Heart right ventricle (tissue), 16 donors: ENCODE measurements around the gene COL17A1. TPM values are rescaled to one million over a fixed set of nuclear protein-coding genes. Genes with fewer than 3 reads are reported as not detected.

Experiments
- ATAC-seq, 8 donors: fragments of 200-7000 bp; cut with Tn5 transposase; one replicate each; pipeline ENCODE4 v1.9.1; 2020; ENCODE audit warnings: mild to moderate bottlenecking in 8 of 8, moderate library complexity in 8 of 8, moderate number of reproducible peaks in 1 of 8
- DNase-seq, 2 donors: peaks; one replicate each; pipeline ENCODE4 v3.0.0-alpha.2; 2020
- H3K27ac ChIP-seq, 10 donors: fragments of 200-600 bp; sonication (generic) in 2 of 10; one replicate each; pipeline versions ENCODE4 v1.5.0 to v1.8.0; 2020 to 2022; ENCODE audit warnings: mild to moderate bottlenecking in 3 of 10
- H3K27me3 ChIP-seq, 7 donors: fragments of 200-600 bp; one replicate each; pipeline ENCODE4 v1.8.0; 2021 to 2022; ENCODE audit warnings: mild to moderate bottlenecking in 2 of 7
- H3K36me3 ChIP-seq, 9 donors: fragments of 200-600 bp; sonication (generic) in 1 of 9; one replicate each; pipeline versions ENCODE4 v1.5.0 to v1.8.0; 2020 to 2022; ENCODE audit warnings: mild to moderate bottlenecking in 2 of 9
- H3K4me1 ChIP-seq, 9 donors: fragments of 200-600 bp; sonication (generic) in 1 of 9; one replicate each; pipeline versions ENCODE4 v1.5.0 to v1.8.0; 2020 to 2022; ENCODE audit warnings: mild to moderate bottlenecking in 4 of 9
- H3K4me3 ChIP-seq, 10 donors: fragments of 200-600 bp; sonication (generic) in 2 of 10; one replicate each; pipeline versions ENCODE4 v1.5.0 to v1.8.0; 2020 to 2022; ENCODE audit warnings: mild to moderate bottlenecking in 7 of 10, moderate library complexity in 2 of 10
- H3K9me3 ChIP-seq, 11 donors: fragments of 200-600 bp in 10 of 11; sonication (generic) in 2 of 11; one replicate each; pipeline versions ENCODE4 v1.5.0 to v1.8.0; 2013 to 2022; ENCODE audit warnings: mild to moderate bottlenecking in 2 of 11, control low read depth in 1 of 11, moderate library complexity in 1 of 11
- WGBS, 2 donors: extraction: QIAGEN DNeasy Blood & Tissue Kit; methylation state at CpG; one replicate each; pipeline ENCODE4 v1.1.7; 2013; ENCODE audit warnings: inconsistent platforms in 1 of 2; 5-methylcytosine and 5-hydroxymethylcytosine counted together
- intact Hi-C, 10 donors: fragments of 100-400 bp; cut with DNase I; formaldehyde crosslinking; loops; one replicate each; pipeline versions ENCODE4 v1.11.1 to v1.14.2; 2022
- polyA plus RNA-seq, 2 donors: library from polyadenylated mRNA; stranded (reverse); fragments of 200-250 nt; gene quantifications; one replicate each; pipeline ENCODE4 v1.2.3, GENCODE V29; 2013
- total RNA-seq, 10 donors: library from RNA; stranded (reverse); fragmentation: NEBNext Ultra II Directional in 3 of 10; extraction: Animal tissue kit (Norgen Biotek cat#: 25700) in 3 of 10; gene quantifications; one replicate each; pipeline versions ENCODE4 v1.2.1 to v1.2.4, GENCODE V29; 2021 to 2023
- TF ChIP-seq, protein P1 (sequence below), 9 donors: fragments of 200-600 bp; sonication (generic) in 2 of 9; IDR thresholded peaks; one replicate each; pipeline versions ENCODE4 v1.5.0 to v1.8.0; 2021 to 2022; ENCODE audit warnings: antibody characterized with exemption in 9 of 9, mild to moderate bottlenecking in 5 of 9, moderate library complexity in 1 of 9
- donor health status: Arrhythmogenic right ventricular cardiomyopathy.
- donor health status: ischemic (EF 13 %, LVEDD 7.1; RV severe dilation, severe dysfunction).
- donor health status: healthy with polysubstance abuse.
- donor health status: DM: no; HTN: yes; CAD: no.
- donor health status: DM: no; HTN: no; CAD: no.
- donor health status: ischemic (EF 25% LVEDD 6.9; RV normal size, moderate dysfunction).
- donor health status: ischemic (EF 25% LVEDD 5.7; RV mildly dilated, moderate dysfunction).
- donor health status: healthy.
- donor health status: DM: yes; HTN: yes; CAD: no.
- donor health status: Ischemic cardiomyopathy.
- donor health status: ischemic (EF 35%, LVEDD 5.7; RV mildly dilated, moderate dysfunction).
- donor health status: nonischemic (EF 11% LVEDD 7.7; RV severe dilation, severe dysfunction).
- donor health status: DM: yes; HTN: yes; CAD: no.
- donor health status: PGD.
- donor health status: ischemic (EF 29% LVEDD 5.4; RV normal size, mild dysfunction).
- donor health status: nonischemic (EF 23%, LVEDD 6.1; RV moderate dilation, normal function).

Gene COL17A1
- total and polyA plus RNA-seq, 12 donors, result 0.10 to 0.39 (median 0.16) TPM; not detected in 6

DNA sequence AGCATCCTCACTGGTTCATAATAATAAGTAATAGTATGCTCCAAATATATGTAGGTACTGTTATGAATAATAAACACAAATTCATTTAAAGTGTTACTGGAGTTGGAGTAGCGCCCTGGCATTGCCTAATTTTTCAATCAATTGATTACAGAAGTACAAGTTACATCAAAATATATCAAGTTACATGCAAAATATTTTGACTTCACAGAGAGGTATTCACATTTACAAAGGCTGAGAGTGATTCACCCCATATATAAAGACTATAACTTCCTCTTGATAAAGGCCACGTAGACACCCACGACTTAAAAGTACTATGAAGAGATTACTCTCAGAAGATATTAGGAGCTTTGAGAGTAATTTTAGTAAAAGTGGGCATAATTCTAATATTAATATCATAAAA is 13.6 kb upstream of the COL17A1 start:
- DNase-seq (no peak), ATAC-seq (no peak)
- Histone ChIP-seq H3K36me3 (no peaks in the 10 kb centered on the region), H3K4me3 (no peak overlapping the region), H3K9me3 (peaks cover 0 to 9% (median 0%) of the 10 kb centered on the region in 11 donors), H3K4me1 (no peaks in the 10 kb centered on the region), H3K27me3 (no peaks in the 10 kb centered on the region), H3K27ac (no peak overlapping the region)
- intact Hi-C loops, result no loop called here
- TF ChIP-seq, protein P1, sequence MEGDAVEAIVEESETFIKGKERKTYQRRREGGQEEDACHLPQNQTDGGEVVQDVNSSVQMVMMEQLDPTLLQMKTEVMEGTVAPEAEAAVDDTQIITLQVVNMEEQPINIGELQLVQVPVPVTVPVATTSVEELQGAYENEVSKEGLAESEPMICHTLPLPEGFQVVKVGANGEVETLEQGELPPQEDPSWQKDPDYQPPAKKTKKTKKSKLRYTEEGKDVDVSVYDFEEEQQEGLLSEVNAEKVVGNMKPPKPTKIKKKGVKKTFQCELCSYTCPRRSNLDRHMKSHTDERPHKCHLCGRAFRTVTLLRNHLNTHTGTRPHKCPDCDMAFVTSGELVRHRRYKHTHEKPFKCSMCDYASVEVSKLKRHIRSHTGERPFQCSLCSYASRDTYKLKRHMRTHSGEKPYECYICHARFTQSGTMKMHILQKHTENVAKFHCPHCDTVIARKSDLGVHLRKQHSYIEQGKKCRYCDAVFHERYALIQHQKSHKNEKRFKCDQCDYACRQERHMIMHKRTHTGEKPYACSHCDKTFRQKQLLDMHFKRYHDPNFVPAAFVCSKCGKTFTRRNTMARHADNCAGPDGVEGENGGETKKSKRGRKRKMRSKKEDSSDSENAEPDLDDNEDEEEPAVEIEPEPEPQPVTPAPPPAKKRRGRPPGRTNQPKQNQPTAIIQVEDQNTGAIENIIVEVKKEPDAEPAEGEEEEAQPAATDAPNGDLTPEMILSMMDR (IDR thresholded peaks at IDR 0.05), result no peak
- 68 to 70% methylated on average over 3 of the region's 3 CpGs for WGBS, 2 donors

DNA sequence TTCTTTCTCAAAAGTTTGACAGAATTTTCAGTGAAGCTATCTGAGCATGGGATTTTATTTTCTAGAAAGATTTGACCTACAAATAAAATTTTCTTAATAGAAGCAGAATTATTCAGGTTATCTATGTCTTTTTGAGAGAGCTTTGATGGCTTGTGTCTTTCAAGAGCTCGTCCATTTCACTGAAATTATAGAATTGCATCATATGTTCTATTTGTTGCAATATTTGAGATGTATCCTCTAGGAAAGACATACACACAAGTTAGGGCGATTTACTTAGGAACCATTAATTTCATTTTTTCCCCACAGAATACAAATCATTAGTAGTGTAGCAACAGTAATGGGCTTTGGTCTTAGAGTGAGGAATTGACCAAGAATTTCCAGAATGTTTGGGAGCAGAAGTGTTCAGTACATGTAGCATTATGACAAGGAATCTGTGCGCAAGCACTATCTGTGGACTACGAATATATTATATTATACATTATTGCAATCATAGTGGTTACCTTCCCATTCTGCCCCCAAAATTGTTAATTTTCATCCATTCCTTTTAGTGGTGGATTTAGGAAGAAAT is 12.8 kb upstream of the COL17A1 start:
- H3K4me1 ChIP-seq, result no peaks in the 10 kb centered on the region
- H3K27me3 ChIP-seq, result no peaks in the 10 kb centered on the region
- peaks cover 0 to 16% (median 2%) of the 10 kb centered on the region in 11 donors for H3K9me3 ChIP-seq
- intact Hi-C loops, result no loop called here
- WGBS, 2 donors, result 94 to 95% methylated on average over 4 of the region's 4 CpGs
- no peaks in the 10 kb centered on the region for H3K36me3 ChIP-seq
- H3K27ac ChIP-seq, result no peak overlapping the region
- no peak overlapping the region for H3K4me3 ChIP-seq
- TF ChIP-seq, protein P1 (IDR thresholded peaks at IDR 0.05), result no peak
- no peak for ATAC-seq
- no peak for DNase-seq

DNA sequence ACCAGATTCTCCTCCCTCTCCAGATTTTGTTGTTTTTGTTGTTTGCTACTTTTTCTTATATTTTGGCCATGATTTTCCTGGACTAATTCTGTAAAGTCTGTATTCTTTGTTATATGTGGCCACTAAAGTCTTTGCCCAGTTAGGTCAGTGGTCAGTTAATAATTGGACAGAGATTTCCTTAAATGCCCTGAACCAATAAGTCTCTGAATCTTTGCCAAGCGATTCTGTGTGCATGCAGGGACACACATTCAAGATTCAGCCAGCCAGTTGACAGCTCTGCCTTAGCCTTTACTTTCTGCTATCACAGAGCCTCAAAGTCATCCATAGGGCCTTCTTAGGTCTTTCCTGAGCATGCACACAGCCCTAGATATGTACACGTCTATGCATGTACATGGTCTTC is 11.0 kb upstream of the COL17A1 start:
- TF ChIP-seq, protein P1 (IDR thresholded peaks at IDR 0.05), result no peak
- intact Hi-C loops, result no loop called here
- ATAC-seq, result no peak
- Histone ChIP-seq H3K9me3 (peaks cover 0 to 17% (median 2%) of the 10 kb centered on the region in 11 donors), H3K4me1 (no peaks in the 10 kb centered on the region), H3K27me3 (no peaks in the 10 kb centered on the region), H3K27ac (no peak overlapping the region), H3K4me3 (no peak overlapping the region), H3K36me3 (no peaks in the 10 kb centered on the region)
- DNase-seq, result no peak
- 85 to 89% methylated on average over 2 of the region's 2 CpGs for WGBS, 2 donors

DNA sequence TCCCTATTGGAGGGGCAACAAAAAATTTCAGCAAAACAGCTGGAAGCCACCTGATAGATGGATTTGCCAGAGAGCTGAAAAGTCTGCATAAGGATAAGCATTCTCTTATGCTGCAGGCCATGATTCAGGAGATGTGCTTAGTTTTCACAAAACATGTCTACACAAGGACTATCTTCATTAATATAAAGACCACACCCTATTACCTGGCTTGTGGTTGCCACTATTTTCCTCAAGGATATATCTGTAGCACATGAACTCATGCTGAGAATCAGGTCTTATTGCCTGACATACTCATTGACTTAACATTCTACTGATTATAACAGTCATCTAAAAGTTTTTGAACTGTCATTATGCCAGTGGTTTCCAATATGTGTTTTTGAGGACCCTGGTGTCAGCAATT is 7.1 kb upstream of the COL17A1 start:
- no peak for ATAC-seq
- Histone ChIP-seq H3K4me3 (no peak overlapping the region), H3K27me3 (no peaks in the 10 kb centered on the region), H3K9me3 (peaks cover 0 to 17% (median 2%) of the 10 kb centered on the region in 11 donors), H3K4me1 (no peaks in the 10 kb centered on the region), H3K36me3 (no peaks in the 10 kb centered on the region), H3K27ac (no peak overlapping the region)
- DNase-seq, result no peak
- TF ChIP-seq, protein P1 (IDR thresholded peaks at IDR 0.05), result no peak
- intact Hi-C loops, result no loop called here
